Fibroblast of peridontal ligament (primary cell): Measurements from ENCODE around the gene HSF2BP.
"Not testable (repeated sequence)": the region's sequence is repeated elsewhere in the genome, so short reads cannot be mapped to it uniquely, and the experiment has no call there.

Experiments used
- DNase-seq: peaks from one replicate; pipeline ENCODE4 v3.0.0-alpha.2; 2010; ENCODE audit errors: extremely low read depth

Gene HSF2BP

DNA sequence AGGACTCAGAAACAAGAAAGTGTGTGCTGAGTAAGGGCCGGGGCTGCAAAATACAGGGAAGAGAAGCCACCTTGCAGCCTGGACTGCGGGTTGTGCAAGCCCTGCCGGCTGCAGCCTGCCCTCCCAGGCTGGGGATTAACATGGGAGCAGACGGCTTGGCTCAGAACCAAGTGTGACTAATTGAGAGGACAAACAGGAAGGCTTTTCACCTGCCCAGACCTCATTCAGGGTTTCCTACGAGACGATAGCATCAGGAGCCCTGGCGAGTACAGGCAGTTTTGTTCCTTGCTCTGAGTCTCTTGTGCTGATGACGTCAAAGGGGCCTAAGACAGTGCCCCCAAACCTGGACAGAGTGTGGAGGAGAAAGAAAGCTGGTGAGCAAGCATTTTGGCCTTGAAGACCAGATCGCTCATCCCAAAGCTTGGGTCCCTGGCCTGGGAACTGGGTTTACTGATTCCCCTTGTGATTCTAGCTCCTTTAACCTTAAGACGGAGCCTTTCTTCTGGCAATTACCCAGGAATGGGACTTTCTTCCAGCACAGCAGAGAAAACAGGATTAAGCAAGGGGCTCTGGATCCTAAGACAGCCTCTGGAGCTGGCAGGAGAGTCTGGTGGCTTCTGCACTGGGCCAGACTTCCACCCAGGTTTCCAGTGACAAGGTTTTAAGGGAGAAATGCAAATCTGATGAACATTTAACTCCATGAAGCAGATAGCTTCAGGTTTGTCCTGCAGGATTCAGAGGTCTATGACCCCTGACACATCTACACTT is 142.2 kb downstream of the HSF2BP start:
- not testable (repeated sequence) for DNase-seq

- DNase-seq, result not testable (repeated sequence)
Observed at GRCh38 chr21:43516295-43516847, 142.9 kb downstream of the HSF2BP start.

GRCh38 chr21:43514834-43515233 is 144.5 kb downstream of the HSF2BP start:
- DNase-seq, result not testable (repeated sequence)

DNA sequence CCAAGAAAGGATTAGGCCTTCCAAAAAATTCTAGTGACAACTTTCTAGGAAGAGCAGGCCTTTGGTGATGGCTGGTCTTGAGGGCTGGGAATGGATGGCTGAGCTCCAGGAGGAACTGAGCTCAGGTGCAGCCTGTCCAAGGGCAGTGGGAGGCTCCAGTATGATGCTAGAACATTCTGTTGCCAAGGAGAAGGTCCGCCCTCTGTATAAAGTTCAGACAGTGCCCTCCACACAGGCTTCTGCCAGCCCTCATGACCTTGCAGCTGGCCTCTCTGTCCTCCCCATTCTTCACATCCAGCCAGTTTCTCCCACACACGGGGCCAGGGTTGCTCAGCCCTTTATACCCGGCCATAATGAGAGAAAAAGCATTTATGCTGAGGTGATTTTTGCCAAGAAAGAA is 146.3 kb downstream of the HSF2BP start:
- DNase-seq, result not testable (repeated sequence)

DNA sequence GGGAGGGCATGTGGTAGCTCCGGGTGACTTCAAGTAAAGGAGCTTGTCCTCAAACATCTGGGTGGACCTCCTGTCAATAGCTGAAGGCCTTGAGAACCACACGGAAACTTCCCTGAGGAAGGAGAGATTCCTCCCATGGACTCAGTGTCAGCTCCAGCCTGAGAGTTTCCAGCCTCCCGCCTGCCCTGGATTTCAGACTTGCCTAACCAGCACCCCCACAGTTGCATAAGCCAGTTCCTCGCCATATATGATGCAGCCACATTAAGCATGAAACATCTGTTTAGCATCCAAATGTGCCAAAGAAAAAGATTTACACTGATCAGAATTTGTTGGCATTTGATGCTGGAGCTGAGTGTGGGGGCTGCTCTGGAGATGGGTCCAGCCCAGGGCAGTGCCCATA is 148.1 kb downstream of the HSF2BP start:
- DNase-seq, result not testable (repeated sequence)

GRCh38 chr21:43510669-43511068 is 148.6 kb downstream of the HSF2BP start:
- DNase-seq, result not testable (repeated sequence)

- not testable (repeated sequence) for DNase-seq
Observed at GRCh38 chr21:43503892-43504291, 155.4 kb downstream of the HSF2BP start.

DNA sequence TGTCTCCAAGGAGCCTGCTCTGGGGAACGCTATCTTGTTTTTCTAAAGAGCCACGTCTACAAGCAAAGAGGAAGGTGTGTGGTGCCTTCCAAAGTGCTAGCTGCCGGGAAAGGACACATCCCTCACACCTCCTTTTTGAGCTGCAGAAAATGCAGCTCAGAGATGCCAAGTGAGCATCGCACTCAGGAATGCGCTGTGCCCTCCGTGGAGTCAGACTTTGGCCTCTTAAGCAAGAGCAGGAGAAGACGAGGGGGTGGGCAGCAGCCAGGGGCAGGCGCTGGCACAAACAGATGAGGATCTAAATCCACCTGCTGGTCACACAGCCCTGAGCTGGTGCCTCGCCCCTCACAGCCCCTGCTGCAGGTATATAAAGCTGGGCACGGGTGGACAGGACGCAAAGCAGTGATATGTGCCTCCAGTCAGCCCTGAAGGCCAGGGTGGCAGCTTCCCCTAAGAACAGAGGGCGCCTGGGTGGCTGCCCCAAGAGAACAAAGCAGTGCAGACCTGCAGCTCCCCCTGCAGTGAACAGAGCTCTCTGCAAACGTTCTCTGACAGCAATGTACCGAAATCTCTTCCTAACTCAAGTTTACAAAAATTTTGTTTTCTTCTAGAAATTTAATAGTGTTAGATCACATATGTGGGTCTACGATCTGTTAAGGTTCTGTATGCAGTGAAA is 156.1 kb downstream of the HSF2BP start:
- DNase-seq, result not testable (repeated sequence)

GRCh38 chr21:43502407-43503071 is 156.7 kb downstream of the HSF2BP start:
- DNase-seq, result not testable (repeated sequence)

- DNase-seq, result not testable (repeated sequence)
Observed at GRCh38 chr21:43498924-43499323, 160.4 kb downstream of the HSF2BP start.

DNA sequence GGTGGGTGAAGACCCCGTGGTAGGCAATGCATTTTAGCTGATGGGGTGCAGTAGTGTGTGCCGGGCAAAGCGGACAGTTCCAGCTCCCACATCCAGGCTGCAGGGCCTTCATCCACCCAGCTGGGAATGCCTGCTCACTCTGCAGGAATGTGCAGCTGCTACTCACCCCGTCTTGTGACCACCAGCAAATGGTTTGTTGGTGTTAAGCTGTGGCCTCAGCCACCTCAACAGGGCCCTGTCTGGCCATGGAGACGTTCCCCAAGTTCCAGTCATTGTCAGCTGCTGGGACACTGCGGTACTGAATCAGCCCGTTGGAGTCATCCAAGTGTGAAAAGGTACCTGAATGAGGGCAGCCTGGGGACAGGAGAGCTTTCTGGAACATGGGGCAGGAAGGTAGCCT is 161.2 kb downstream of the HSF2BP start:
- DNase-seq, result not testable (repeated sequence)

GRCh38 chr21:43494279-43495012 is 164.8 kb downstream of the HSF2BP start:
- DNase-seq, result not testable (repeated sequence)

- not testable (repeated sequence) for DNase-seq
Observed at GRCh38 chr21:43493471-43493870, 165.8 kb downstream of the HSF2BP start.

GRCh38 chr21:43488235-43488634 is 171.1 kb downstream of the HSF2BP start:
- DNase-seq, result not testable (repeated sequence)

DNA sequence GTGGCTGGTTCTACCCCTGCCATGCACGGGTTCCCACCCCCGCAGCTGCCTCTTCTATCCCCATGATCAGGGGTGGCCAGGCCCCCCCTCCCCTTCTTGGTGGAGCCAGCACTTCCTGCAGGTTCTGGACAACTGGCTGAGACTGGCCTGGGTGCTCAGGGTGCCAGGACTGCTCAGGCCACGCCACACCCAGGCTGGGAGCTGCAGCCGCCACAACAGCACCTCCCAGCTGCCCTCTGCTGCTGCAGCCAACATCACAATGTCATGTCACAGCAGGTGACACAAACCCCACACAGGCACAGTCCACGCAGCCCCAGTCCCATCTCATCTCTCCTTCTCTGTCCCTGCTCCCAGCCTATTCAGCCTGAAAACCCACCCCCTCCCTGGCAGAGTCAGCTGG is 173.2 kb downstream of the HSF2BP start:
- DNase-seq, result not testable (repeated sequence)

DNA sequence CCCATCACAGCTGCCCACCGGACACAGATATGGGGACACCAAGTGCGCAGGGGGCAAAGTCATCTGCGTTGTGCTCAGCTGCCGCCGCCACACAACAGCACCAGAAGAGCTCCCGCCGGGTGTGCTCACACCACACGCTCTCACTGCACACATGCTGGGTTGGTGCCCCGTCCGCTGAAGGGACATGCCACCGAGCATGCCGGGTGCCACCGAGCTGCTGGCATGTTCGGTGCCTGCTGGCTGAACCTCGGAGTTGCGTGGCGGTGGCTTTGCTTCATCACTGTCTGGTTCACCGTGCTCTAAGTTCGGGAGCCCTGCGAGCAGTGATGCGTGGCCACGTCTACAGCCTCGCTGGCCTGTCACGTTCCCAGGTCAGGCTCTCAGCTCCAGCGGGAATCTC is 174.3 kb downstream of the HSF2BP start:
- DNase-seq, result not testable (repeated sequence)

DNA sequence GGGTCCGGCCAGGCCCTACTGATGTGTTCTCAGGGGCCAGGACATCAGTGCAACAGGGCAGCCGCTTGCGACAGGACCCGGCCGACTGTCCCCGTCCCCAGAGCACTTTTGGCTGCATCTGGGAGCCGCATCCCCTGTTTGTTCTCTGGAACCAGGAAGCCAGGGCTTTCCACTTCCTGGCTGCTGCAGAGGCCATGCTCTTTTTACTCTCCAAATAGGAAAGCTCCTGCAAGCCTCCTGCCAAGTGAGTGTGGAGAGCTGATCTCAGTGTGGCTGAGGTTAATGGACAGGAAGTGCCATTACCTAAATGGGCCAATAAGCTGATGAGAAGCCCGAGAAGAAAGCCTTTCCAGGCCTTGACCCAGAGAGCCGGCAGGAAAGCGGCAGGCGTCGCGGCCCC is 180.1 kb downstream of the HSF2BP start:
- DNase-seq, result not testable (repeated sequence)
